GM12891 (cell line): ENCODE results near the gene NPPA. TPM values are rescaled to one million over a fixed set of nuclear protein-coding genes. Genes with fewer than 3 reads are reported as not detected.
"Not testable (repeated sequence)": the region's sequence is repeated elsewhere in the genome, so short reads cannot be mapped to it uniquely, and the experiment has no call there.

Source experiments
- DNase-seq: peaks from one replicate; pipeline ENCODE4 v3.0.0; 2011; ENCODE audit warnings: low spot score; ENCODE audit not compliant: insufficient read length
- FAIRE-seq: peaks from 2 replicates; lab custom pipeline; 2011; peaks lifted over from hg19 to GRCh38; lab: Jason Lieb, UNC
- PAX5 ChIP-seq: IDR thresholded peaks from 2 replicates; pipeline ENCODE4 v1.6.1; 2011; ENCODE audit warnings: low read length, moderate library complexity, mild to moderate bottlenecking; ENCODE audit not compliant: insufficient read depth, severe bottlenecking
- POLR2A ChIP-seq: IDR thresholded peaks from 2 replicates; pipeline ENCODE4 v1.6.1; 2011; ENCODE audit warnings: low read depth, low read length, control low read depth
- POLR2AphosphoS5 ChIP-seq: IDR thresholded peaks from 2 replicates; pipeline ENCODE4 v1.6.1; 2011; ENCODE audit warnings: low read depth, low read length, control low read depth
- POU2F2 ChIP-seq: IDR thresholded peaks from 2 replicates; pipeline ENCODE4 v1.6.1; 2011; ENCODE audit warnings: low read depth, mild to moderate bottlenecking, control low read depth, low read length, moderate library complexity
- SPI1 ChIP-seq: IDR thresholded peaks from 2 replicates; pipeline ENCODE4 v1.6.1; 2011; ENCODE audit warnings: low read depth, low read length, control low read depth
- TAF1 ChIP-seq: IDR thresholded peaks from 2 replicates; pipeline ENCODE4 v1.6.1; 2011; ENCODE audit warnings: low read depth, low read length, control low read depth
- polyA plus RNA-seq: library from polyadenylated mRNA; unstranded; fragments of >200 nt; gene quantifications from one replicate; pipeline ENCODE4 v1.2.1, GENCODE V29; 2012; ENCODE audit warnings: low read depth, missing spikeins, inconsistent platforms; ENCODE audit not compliant: missing spikeins

Gene NPPA
- 0.36 TPM for polyA plus RNA-seq

DNA sequence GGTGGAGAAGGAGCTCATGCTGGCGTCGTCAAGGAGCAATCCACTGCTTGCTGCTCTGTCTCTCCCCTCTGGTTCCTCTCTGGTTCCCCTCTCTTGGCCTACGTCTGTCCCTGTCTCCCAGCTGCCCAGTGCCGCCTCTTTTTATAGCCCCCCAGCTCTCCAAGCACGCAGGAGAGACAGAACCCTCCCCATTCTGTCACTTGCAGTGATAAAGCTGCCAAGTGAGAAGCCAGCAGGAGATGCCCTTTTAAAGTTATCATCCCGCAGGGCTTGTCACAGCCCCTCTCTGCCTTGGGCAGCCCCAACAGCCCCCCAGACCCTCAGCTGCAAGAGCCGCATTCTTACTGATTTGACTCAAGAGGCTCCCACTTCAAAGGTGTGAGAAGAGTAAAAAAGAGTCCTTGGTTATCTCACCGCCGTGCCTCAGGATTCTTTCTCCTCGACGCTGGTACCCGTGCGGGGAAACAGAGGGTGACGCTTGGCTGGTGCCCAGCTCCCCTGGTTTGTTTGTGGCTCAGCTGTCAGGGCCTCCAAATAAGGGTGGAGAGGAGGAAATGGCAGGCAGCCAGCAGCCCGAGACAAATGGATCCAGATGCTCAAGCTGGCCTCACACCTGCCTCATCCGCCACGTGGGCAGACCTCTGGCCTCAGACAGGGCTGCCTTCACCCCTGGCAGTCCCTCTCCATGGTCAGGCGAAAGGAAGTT is at the start of gene NPPA:
Gene NPPA (minus strand): TSS at position 117 of the 706 bp plus-strand sequence. CDS start 99 bp downstream, at position 18.
- TF ChIP-seq POLR2AphosphoS5 (no peak), TAF1 (no peak), SPI1 (no peak), POLR2A (no peak), POU2F2 (no peak), PAX5 (no peak)
- no peak for FAIRE-seq
- DNase-seq = no peak

DNA sequence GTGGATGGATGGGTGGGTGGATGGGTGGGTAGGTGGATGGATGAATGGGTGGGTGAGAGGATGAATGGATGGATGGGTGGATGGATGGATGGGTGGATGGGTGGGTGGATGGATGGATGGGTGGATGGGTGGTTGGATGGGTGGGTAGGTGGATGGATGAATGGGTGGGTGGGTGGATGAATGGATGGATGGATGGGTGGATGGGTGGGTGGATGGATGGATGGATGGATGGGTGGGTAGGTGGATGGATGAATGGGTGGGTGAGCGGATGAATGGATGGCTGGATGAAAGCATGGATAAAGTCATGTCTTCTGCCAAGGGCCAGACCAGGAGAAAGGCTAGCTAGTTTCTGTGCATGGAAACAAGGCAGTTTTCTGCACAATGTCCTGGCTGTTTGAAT is 46.9 kb upstream of the NPPA start:
- DNase-seq, FAIRE-seq: not testable (repeated sequence)

DNA sequence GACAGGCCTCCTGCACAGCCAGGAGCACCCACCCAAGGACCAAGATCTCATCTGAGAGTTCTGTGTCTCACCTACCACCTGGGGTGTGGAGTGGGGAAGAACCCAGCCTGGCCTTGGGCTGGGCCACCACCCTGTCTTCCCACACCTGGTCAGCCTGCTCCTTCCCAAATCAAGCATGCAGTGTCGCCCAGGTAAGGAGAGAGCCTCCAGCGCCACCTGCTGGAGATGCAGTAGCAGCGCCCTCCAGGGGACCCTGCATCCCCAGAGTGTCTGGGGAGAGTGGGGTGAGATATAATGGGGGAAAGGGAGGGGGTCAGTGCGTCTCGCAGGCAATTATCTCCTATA is 46.3 kb upstream of the NPPA start:
- FAIRE-seq (peak; percentile 92), DNase-seq (peak; percentile 81)
- no peak for TF ChIP-seq POLR2A
- TF ChIP-seq POU2F2 = no peak
- TF ChIP-seq TAF1 = no peak
- TF ChIP-seq POLR2AphosphoS5 = no peak
- TF ChIP-seq SPI1 = no peak
- TF ChIP-seq PAX5 = no peak

DNA sequence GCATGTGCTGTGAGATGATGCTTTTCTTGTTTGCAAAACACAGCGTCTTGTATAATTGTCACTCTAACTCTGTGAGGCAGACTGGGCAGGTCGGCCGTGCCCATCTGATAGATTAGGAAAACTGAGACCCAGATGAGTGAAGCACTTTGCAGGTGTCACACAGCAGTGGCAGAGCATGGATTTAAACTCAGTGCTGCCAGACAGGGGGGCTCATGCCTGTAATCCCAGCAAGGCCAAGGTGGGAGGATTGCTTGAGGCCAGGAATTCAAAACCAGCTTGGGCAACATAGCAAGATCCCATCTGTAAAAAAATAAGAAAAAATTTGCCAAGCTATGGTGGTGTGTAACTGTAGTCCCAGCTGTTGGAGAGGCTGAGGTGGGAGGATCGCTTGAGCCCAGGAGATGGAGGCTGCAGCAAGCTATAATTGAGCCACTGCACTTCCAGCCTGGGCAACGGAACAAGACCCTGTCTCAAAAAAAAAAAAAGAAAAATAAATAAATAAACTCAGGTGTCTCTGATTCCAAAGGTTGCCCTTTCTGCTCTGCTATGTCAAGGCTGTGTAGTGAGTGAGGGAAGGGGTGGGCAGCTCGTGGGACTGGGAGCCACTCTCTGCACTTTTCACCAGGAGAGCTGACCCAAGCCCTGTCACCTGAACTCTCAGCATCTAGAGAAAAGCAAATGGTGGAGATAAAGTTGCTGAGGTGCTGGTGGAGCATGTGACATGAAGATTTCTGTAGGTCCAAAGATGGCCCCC is 44.0 kb upstream of the NPPA start:
- no peak for FAIRE-seq
- no peak for DNase-seq
- no peak for TF ChIP-seq POLR2A
- no peak for TF ChIP-seq PAX5
- TF ChIP-seq TAF1 = no peak
- no peak for TF ChIP-seq POLR2AphosphoS5
- TF ChIP-seq SPI1 = no peak
- TF ChIP-seq POU2F2 = no peak

DNA sequence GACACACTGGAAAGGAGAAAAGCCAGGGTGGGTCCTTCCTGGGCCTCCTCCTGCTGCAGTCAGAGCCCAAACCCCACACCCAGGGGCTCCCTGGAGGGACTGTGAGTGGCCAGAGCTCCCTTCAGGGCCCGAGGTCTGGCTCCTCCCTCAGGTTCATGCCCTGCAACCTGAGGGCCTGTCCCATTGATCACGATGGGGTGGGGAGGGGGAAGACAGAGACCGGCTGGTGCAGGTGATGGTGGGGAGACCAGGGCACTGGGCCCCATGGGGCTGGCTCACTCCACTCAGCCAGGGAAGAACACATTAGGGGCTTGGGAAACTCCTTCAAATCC is 41.3 kb upstream of the NPPA start:
- FAIRE-seq = no peak

DNA sequence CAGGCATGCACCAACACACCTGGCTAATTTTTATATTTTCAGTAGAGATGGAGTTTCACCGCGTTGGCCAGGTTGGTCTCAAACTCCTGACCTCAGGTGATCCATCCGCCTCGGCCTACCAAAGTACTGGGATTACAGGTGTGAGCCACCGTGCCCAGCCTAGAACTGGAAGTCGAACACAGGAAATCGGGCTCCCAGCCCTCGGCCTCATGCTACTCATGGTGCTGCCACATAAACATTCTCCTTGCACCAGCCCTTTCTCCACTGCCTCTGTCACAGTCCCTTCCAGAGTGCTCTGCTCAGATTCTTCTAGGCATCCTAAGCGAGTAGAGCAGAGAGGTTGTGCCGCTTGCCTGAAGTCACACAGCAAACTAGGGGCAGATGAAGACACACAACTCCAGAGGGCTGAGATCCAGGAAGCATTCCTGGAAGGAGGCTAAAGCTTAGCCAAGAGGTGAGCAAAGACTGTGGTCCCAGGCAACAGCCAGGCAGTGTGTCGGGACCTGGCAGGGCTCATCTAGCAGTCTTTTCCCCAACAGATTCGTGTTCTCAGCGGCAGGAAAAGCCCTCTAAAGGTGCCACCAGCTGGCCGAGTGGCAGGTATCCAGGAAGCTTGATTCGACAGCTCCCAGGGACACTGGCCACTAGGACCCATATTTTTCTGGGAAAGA is 40.8 kb upstream of the NPPA start:
- no peak for DNase-seq
- FAIRE-seq = no peak

More for the DNA sequence above, 41.3 kb upstream of the NPPA start:
- no peak for DNase-seq
- TF ChIP-seq TAF1 = no peak
- no peak for TF ChIP-seq POLR2AphosphoS5
- TF ChIP-seq POU2F2 = no peak
- TF ChIP-seq POLR2A = no peak

DNA sequence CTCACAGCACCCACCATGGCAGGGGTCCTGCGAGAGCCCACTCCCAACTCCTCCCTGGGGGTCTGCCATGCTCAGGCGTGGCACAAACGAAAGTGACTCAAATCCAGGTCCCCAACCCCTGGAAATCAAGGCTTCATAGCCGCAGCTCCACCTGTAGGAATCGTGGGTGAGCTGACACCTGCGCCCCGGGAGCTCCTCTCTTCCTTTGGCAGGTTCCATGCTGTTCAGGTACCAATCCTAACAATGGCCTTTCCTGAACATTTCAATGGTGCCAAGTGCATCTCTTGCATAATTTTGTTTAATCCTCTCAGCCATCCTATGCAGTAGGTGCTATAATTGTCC is 40.1 kb upstream of the NPPA start:
- no peak for FAIRE-seq

More for the DNA sequence above, 40.8 kb upstream of the NPPA start:
- no peak for TF ChIP-seq SPI1
- no peak for TF ChIP-seq POLR2A
- no peak for TF ChIP-seq POU2F2
- no peak for TF ChIP-seq POLR2AphosphoS5
- no peak for TF ChIP-seq TAF1
- TF ChIP-seq PAX5 = no peak

DNA sequence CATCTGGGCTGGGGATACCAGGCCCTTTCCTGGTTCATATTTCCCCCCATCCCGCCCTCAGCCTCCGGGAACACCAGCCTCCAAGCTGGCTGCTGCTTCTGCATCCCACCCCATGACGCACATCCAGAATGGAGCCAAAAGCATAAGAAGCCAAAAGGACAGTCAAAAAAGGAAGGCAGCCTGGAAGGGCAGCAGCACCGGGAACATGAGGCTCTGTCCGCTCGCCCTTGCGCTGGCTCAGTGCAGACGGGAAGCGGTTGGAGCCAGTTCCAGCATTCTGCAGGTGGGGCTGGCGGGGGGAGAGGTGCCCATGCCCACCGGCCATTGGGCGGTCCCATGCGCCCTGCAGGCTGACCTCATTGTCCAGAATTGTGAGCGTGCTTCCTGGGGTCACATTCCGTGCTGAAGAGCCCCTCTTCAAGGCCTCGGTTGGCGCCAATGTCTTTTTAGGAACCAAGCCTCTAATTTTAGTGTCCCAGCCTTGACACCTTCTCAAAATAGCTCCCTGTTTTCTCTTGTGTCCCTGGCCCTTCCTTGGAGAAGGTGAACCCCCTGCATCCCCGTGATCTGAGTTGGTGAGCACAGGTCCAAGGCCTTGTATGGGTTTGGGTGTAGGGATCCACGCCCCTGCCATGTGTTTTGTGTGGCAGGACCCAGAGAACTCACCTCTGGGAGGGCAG is 39.5 kb upstream of the NPPA start:
- FAIRE-seq (no peak), DNase-seq (no peak)
- no peak for TF ChIP-seq SPI1
- no peak for TF ChIP-seq POLR2A
- TF ChIP-seq POLR2AphosphoS5 = no peak
- TF ChIP-seq POU2F2 = no peak
- TF ChIP-seq PAX5 = no peak
- TF ChIP-seq TAF1 = no peak

More for the DNA sequence above, 40.1 kb upstream of the NPPA start:
- no peak for DNase-seq
- no peak for TF ChIP-seq TAF1
- TF ChIP-seq POLR2AphosphoS5 = no peak

DNA sequence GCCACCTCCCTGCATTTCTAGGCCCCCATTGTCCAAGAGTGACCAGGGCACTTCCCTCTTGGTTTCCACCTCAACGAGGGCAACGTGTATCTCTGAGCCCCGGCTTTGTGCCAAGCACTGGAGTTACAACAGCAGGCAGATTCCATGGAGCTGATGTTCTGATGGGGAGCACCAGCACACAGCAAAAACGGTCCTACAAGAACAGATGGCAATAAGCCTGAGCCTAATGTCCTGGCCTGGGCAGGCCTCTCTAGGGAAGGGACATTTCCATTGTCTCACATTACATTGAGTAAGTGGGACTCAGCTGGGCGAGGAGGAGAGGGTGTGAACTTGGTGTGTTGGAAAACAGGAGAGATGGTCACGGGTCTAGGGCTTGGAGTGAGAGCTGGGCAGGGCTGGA is 38.3 kb upstream of the NPPA start:
- DNase-seq = no peak
- no peak for FAIRE-seq
- TF ChIP-seq POU2F2 = no peak
- no peak for TF ChIP-seq POLR2A
- no peak for TF ChIP-seq PAX5
- no peak for TF ChIP-seq SPI1
- no peak for TF ChIP-seq POLR2AphosphoS5
- TF ChIP-seq TAF1 = no peak
